CD14-positive monocyte (primary cell): ENCODE results near the gene LMTK3. TPM values are rescaled to one million over a fixed set of nuclear protein-coding genes. Genes with fewer than 3 reads are reported as not detected.
A peak's percentile ranks its signal among the peaks of the same experiment; 100 is the strongest.

Source experiments
- DNase-seq, 3 donors: peaks; one replicate each; pipeline ENCODE4 v3.0.0-alpha.2; 2011 to 2022
- H2AFZ ChIP-seq: 2 replicates; pipeline ENCODE4 v1.6.0; 2012; ENCODE audit warnings: mild to moderate bottlenecking, low read depth, low read length, inconsistent platforms; ENCODE audit not compliant: insufficient read depth, poor library complexity, severe bottlenecking
- H3K27ac ChIP-seq, 2 donors: 1 replicate in 1 of 2; 2 replicates in 1 of 2; pipeline ENCODE4 v1.5.1; 2012 to 2013; ENCODE audit warnings: low read length in 2 of 2, control low read depth in 1 of 2, inconsistent platforms in 1 of 2, low read depth in 1 of 2, mild to moderate bottlenecking in 1 of 2
- H3K27me3 ChIP-seq, 2 donors: one replicate each; pipeline versions ENCODE4 v1.6.0 to v1.6.1; 2011 to 2013; ENCODE audit warnings: low read length in 2 of 2; ENCODE audit not compliant: control insufficient read depth in 2 of 2, insufficient read depth in 2 of 2
- H3K36me3 ChIP-seq, 2 donors: replicated peaks in 1 of 2; 1 replicate in 1 of 2; 2 replicates in 1 of 2; pipeline versions ENCODE4 v1.5.1 to v1.6.1; 2012 to 2013; ENCODE audit warnings: low read length in 2 of 2, control low read depth in 1 of 2, inconsistent platforms in 1 of 2, mild to moderate bottlenecking in 1 of 2; ENCODE audit not compliant: insufficient read depth in 2 of 2, control insufficient read depth in 1 of 2
- H3K4me1 ChIP-seq, 2 donors: 1 replicate in 1 of 2; 2 replicates in 1 of 2; pipeline versions ENCODE4 v1.5.1 to v1.6.1; 2012 to 2013; ENCODE audit warnings: low read length in 2 of 2, control low read depth in 1 of 2, inconsistent platforms in 1 of 2, mild to moderate bottlenecking in 1 of 2, moderate library complexity in 1 of 2; ENCODE audit not compliant: insufficient read depth in 2 of 2, control insufficient read depth in 1 of 2
- H3K4me2 ChIP-seq: replicated peaks from 2 replicates; pipeline ENCODE3; 2012; ENCODE audit warnings: low read length, moderate library complexity, mild to moderate bottlenecking; ENCODE audit not compliant: poor library complexity, severe bottlenecking; ENCODE audit errors: extremely low read depth
- H3K4me3 ChIP-seq, 3 experiments: fragments of 200-600 bp in 1 of 3; sonication (generic) in 1 of 3; replicated peaks in 1 of 3; 1 replicate in 2 of 3; 2 replicates in 1 of 3; pipeline ENCODE4 v1.5.1; 2011 to 2013; ENCODE audit warnings: low read length in 3 of 3, mild to moderate bottlenecking in 3 of 3, control low read depth in 2 of 3, low read depth in 2 of 3, inconsistent platforms in 1 of 3, moderate library complexity in 1 of 3
- H3K79me2 ChIP-seq: 2 replicates; pipeline ENCODE4 v1.6.0; 2012; ENCODE audit warnings: mild to moderate bottlenecking, control low read depth, inconsistent platforms, low read length, moderate library complexity; ENCODE audit not compliant: insufficient read depth
- H3K9ac ChIP-seq: 2 replicates; pipeline ENCODE4 v1.6.0; 2017; ENCODE audit warnings: low read length, mild to moderate bottlenecking; ENCODE audit not compliant: insufficient read depth, poor library complexity, severe bottlenecking
- H3K9me3 ChIP-seq, 2 donors: replicated peaks in 1 of 2; 1 replicate in 1 of 2; 2 replicates in 1 of 2; pipeline versions ENCODE4 v1.5.1 to v1.6.1; 2012 to 2013; ENCODE audit warnings: low read length in 2 of 2, control low read depth in 1 of 2; ENCODE audit not compliant: control insufficient read depth in 1 of 2, insufficient read depth in 1 of 2
- H4K20me1 ChIP-seq: 2 replicates; pipeline ENCODE4 v1.6.0; 2012; ENCODE audit warnings: mild to moderate bottlenecking, low read length, control low read depth, moderate library complexity; ENCODE audit not compliant: insufficient read depth
- H3K27ac Mint-ChIP-seq, 7 donors: one replicate each; pipeline ENCODE4 v1.8.0; 2020; ENCODE audit warnings: mild to moderate bottlenecking in 7 of 7, mixed read lengths in 7 of 7, moderate library complexity in 6 of 7, inconsistent platforms in 2 of 7
- H3K27me3 Mint-ChIP-seq, 3 donors: one replicate each; pipeline ENCODE4 v1.8.0; 2021 to 2022; ENCODE audit warnings: low read depth in 3 of 3, mild to moderate bottlenecking in 3 of 3, mixed read lengths in 3 of 3, moderate library complexity in 3 of 3, inconsistent platforms in 1 of 3
- H3K36me3 Mint-ChIP-seq, 2 donors: one replicate each; pipeline ENCODE4 v1.8.0; 2020; ENCODE audit warnings: mixed read lengths in 2 of 2, inconsistent platforms in 1 of 2, mild to moderate bottlenecking in 1 of 2
- H3K4me1 Mint-ChIP-seq: one replicate; pipeline ENCODE4 v1.8.0; 2020; ENCODE audit warnings: mild to moderate bottlenecking, mixed read lengths
- H3K4me3 Mint-ChIP-seq, 2 donors: one replicate each; pipeline ENCODE4 v1.8.0; 2020; ENCODE audit warnings: mild to moderate bottlenecking in 2 of 2, mixed read lengths in 2 of 2, moderate library complexity in 1 of 2
- H3K9me3 Mint-ChIP-seq, 7 donors: one replicate each; pipeline ENCODE4 v1.8.0; 2020 to 2022; ENCODE audit warnings: mixed read lengths in 7 of 7, mild to moderate bottlenecking in 6 of 7, moderate library complexity in 6 of 7, inconsistent platforms in 2 of 7
- WGBS: methylation state at CpG from one replicate; pipeline ENCODE4 v1.1.5; 2013; ENCODE audit warnings: missing lambda C conversion rate; ENCODE audit not compliant: insufficient coverage; 5-methylcytosine and 5-hydroxymethylcytosine counted together
- intact Hi-C, 2 donors: fragments of 100-400 bp; cut with micrococcal nuclease; formaldehyde crosslinking; loops; one replicate each; pipeline versions ENCODE4 v1.15.0 to v1.15.1; 2023
- polyA plus RNA-seq, 3 donors: library from polyadenylated mRNA; depleted of rRNA in 1 of 3; unstranded in 2 of 3; stranded (reverse) in 1 of 3; fragments of 300-500 nt in 2 of 3; fragments of >200 nt in 1 of 3; fragmentation: Illumina TruSeq in 2 of 3; gene quantifications; 1 replicate in 2 of 3; 2 replicates in 1 of 3; pipeline ENCODE4 v1.2.3, GENCODE V29; 2012 to 2021
- TF ChIP-seq, protein P1 (sequence below): fragments of 200-600 bp; IDR thresholded peaks from one replicate; pipeline ENCODE4 v1.8.0; 2022; ENCODE audit warnings: antibody characterized with exemption, mild to moderate bottlenecking

Gene LMTK3
- polyA plus RNA-seq, 3 donors = 0.08 TPM; not detected in 2

DNA sequence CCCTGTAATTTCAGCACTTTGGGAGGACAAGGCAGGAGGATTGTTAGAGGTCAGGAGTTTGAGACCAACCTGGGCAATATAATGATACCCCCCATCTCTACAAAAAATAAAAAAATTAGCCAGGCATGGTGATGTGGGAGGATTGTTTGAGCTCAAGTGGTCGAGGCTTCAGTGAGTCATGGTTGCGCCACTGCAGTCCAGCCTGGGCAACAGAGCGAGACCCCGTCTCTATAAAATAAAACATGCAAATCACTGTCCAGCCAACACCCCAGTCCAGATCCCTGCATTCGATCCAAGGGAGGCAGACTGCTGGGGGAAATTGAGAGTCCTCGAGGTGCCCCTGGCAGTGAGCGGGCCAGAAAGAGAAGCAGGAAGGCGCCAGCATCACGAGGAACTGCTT is 35.5 kb downstream of the LMTK3 start:
- H2AFZ ChIP-seq = no peak overlapping the region
- Mint-ChIP-seq H3K9me3 (no peaks in the 10 kb centered on the region), H3K36me3 (peaks cover 59 to 80% of the 10 kb centered on the region in 2 donors), H3K4me1 (peaks cover 15% of the 10 kb centered on the region), H3K4me3 (no peak overlapping the region), H3K27ac (peak overlapping the region in 1 of 7 donors; percentile 3), H3K27me3 (peaks cover 1 to 14% (median 13%) of the 10 kb centered on the region in 3 donors)
- H3K4me2 ChIP-seq = no peak overlapping the region
- intact Hi-C loops = no loop called here
- H3K9ac ChIP-seq = no peak overlapping the region
- H3K36me3 ChIP-seq = peaks cover 72 to 74% of the 10 kb centered on the region in 2 donors
- no peaks in the 10 kb centered on the region for H3K27me3 ChIP-seq
- WGBS = 98% methylated on average over 5 of the region's 9 CpGs
- H3K27ac ChIP-seq = no peak overlapping the region
- H3K4me3 ChIP-seq = no peak overlapping the region
- peaks cover 7% of the 10 kb centered on the region for H3K79me2 ChIP-seq
- H3K9me3 ChIP-seq = no peaks in the 10 kb centered on the region
- no peak for DNase-seq
- H3K4me1 ChIP-seq = peaks cover 14 to 15% of the 10 kb centered on the region in 2 donors
- TF ChIP-seq, protein P1, sequence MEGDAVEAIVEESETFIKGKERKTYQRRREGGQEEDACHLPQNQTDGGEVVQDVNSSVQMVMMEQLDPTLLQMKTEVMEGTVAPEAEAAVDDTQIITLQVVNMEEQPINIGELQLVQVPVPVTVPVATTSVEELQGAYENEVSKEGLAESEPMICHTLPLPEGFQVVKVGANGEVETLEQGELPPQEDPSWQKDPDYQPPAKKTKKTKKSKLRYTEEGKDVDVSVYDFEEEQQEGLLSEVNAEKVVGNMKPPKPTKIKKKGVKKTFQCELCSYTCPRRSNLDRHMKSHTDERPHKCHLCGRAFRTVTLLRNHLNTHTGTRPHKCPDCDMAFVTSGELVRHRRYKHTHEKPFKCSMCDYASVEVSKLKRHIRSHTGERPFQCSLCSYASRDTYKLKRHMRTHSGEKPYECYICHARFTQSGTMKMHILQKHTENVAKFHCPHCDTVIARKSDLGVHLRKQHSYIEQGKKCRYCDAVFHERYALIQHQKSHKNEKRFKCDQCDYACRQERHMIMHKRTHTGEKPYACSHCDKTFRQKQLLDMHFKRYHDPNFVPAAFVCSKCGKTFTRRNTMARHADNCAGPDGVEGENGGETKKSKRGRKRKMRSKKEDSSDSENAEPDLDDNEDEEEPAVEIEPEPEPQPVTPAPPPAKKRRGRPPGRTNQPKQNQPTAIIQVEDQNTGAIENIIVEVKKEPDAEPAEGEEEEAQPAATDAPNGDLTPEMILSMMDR = no peak
- H4K20me1 ChIP-seq = peaks cover 35% of the 10 kb centered on the region

DNA sequence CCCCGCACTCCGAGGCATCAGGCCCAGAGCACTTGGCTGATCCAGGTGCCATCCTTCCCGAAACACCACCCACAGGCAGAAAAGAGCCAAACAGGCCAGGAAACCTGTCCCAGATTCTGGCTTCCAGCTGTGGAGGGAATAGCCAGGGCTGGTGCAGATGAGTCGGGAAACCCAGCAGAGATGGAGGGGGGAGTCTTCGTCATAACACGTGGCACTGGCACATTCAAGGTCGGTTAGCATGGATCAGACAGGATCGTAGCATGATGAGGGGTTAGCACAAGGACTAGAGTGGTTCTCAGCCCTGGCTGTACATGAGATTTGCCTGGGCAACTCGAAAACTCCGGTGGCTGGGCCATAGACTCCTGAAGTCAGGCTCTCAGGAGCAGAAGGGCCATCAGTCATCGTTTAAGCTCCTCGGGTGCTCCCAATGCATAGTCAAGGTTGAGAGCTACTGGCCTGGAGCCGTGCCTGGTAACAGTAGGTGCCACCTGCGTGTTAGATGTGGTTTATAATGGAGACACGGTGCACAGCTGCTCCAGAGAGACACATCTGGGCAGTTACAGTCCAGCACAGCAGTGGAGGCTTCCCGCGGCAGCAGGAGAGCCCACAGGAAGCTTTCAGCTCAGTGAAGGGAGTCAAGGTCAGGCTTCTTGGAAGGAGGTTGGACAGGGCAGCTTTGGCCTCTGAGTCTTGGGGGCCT is 36.1 kb downstream of the LMTK3 start:
- no peaks in the 10 kb centered on the region for H3K9me3 Mint-ChIP-seq
- intact Hi-C loops = no loop called here
- H3K27ac Mint-ChIP-seq = peak overlapping the region in 4 of 7 donors; percentile 25 to 66 (median 37)

More for the DNA sequence above, 36.1 kb downstream of the LMTK3 start:
- TF ChIP-seq, protein P1 = no peak
- 96% methylated on average over 16 of the region's 17 CpGs for WGBS
- Histone ChIP-seq H2AFZ (no peak overlapping the region), H3K4me3 (no peak overlapping the region), H3K4me1 (peaks cover 7 to 10% of the 10 kb centered on the region in 2 donors), H3K36me3 (peaks cover 78 to 81% of the 10 kb centered on the region in 2 donors), H3K27me3 (no peaks in the 10 kb centered on the region), H3K4me2 (no peak overlapping the region), H3K27ac (no peak overlapping the region), H3K79me2 (peaks cover 14% of the 10 kb centered on the region), H3K9me3 (no peaks in the 10 kb centered on the region), H3K9ac (no peak overlapping the region), H4K20me1 (peaks cover 41% of the 10 kb centered on the region)
- no peak for DNase-seq
- Mint-ChIP-seq H3K36me3 (peaks cover 64 to 86% of the 10 kb centered on the region in 2 donors), H3K4me3 (no peak overlapping the region), H3K4me1 (peaks cover 13% of the 10 kb centered on the region), H3K27me3 (peaks cover 1 to 11% (median 9%) of the 10 kb centered on the region in 3 donors)
